Stomach (tissue), 9 donors: ENCODE results near the gene KCNK15. TPM values are rescaled to one million over a fixed set of nuclear protein-coding genes. Genes with fewer than 3 reads are reported as not detected.

Experiments used
- DNase-seq, 2 donors: peaks; one replicate each; pipeline versions ENCODE4 v3.0.0 to v3.0.0-alpha.2; 2013 to 2019
- H3K27ac ChIP-seq, 5 donors: fragments of 200-600 bp in 4 of 5; sonication (generic) in 4 of 5; one replicate each; pipeline ENCODE4 v1.5.1; 2013 to 2019; ENCODE audit warnings: mild to moderate bottlenecking in 1 of 5, moderate library complexity in 1 of 5
- H3K27me3 ChIP-seq, 3 donors: fragments of 200-600 bp; sonication (generic); one replicate each; pipeline ENCODE4 v1.5.1; 2017 to 2019; ENCODE audit warnings: mixed run types in 1 of 3
- H3K36me3 ChIP-seq, 4 donors: fragments of 200-600 bp; sonication (generic); 1 replicate in 3 of 4; 2 replicates in 1 of 4; pipeline ENCODE4 v1.5.1; 2016 to 2019
- H3K4me1 ChIP-seq, 4 donors: fragments of 200-600 bp; sonication (generic); one replicate each; pipeline ENCODE4 v1.5.1; 2016 to 2019
- H3K4me3 ChIP-seq, 4 donors: fragments of 200-600 bp; sonication (generic) in 3 of 4; one replicate each; pipeline ENCODE4 v1.5.1; 2016 to 2019; ENCODE audit warnings: mild to moderate bottlenecking in 1 of 4
- H3K9me3 ChIP-seq, 4 donors: fragments of 200-600 bp; sonication (generic); one replicate each; pipeline ENCODE4 v1.5.1; 2016 to 2019
- EP300 ChIP-seq: sonication (generic); formaldehyde crosslinking; IDR thresholded peaks from one replicate; pipeline ENCODE4 v1.6.1; 2017; ENCODE audit warnings: antibody characterized with exemption
- POLR2A ChIP-seq, 4 donors: fragments of 450-650 bp; IDR thresholded peaks; one replicate each; pipeline ENCODE4 v1.6.1; 2016; ENCODE audit warnings: antibody characterized with exemption in 4 of 4, control low read depth in 2 of 4, mild to moderate bottlenecking in 1 of 4, moderate library complexity in 1 of 4
- POLR2AphosphoS5 ChIP-seq, 3 donors: sonication (generic); formaldehyde crosslinking; IDR thresholded peaks; one replicate each; pipeline ENCODE4 v1.6.1; 2016; ENCODE audit warnings: antibody characterized with exemption in 3 of 3
- WGBS, 5 donors: extraction: QIAGEN DNeasy Blood & Tissue Kit in 3 of 5; methylation state at CpG; one replicate each; pipeline versions ENCODE4 v1.1.5 to v1.1.7; 2013 to 2018; 5-methylcytosine and 5-hydroxymethylcytosine counted together
- intact Hi-C: fragments of 100-400 bp; cut with DNase I; formaldehyde crosslinking; loops from one replicate; pipeline ENCODE4 v1.15.1; 2023; ENCODE audit warnings: low total_unique reads
- polyA plus RNA-seq, 3 donors: library from polyadenylated mRNA; stranded (reverse); fragments of 200-250 nt; gene quantifications; one replicate each; pipeline ENCODE4 v1.2.3, GENCODE V29; 2013
- total RNA-seq, 5 donors: library from RNA; depleted of rRNA; stranded (reverse); fragments of >200 nt; gene quantifications; one replicate each; pipeline versions ENCODE4 v1.1.0 to v1.2.3, GENCODE V29; 2014 to 2016
- TF ChIP-seq, protein P1 (sequence below), 7 experiments: fragments of 450-650 bp in 4 of 7; fragments of 200-600 bp in 3 of 7; sonication (generic) in 3 of 7; IDR thresholded peaks; one replicate each; pipeline ENCODE4 v1.5.1; 2016 to 2019; ENCODE audit warnings: antibody characterized with exemption in 7 of 7, control low read depth in 2 of 7, mild to moderate bottlenecking in 1 of 7
- donor health status: healthy with polysubstance abuse.
- donor health status: Bipolar disorder and iron deficiency.
- donor health status: healthy.

KCNK15 gene
- total and polyA plus RNA-seq, 8 donors, result 0.46 to 7.7 (median 2.0) TPM; not detected in 2

GRCh38 chr20:44781791-44782190, 36.1 kb downstream of the KCNK15 start:
- no peaks in the 10 kb centered on the region for H3K36me3 ChIP-seq
- DNase-seq, result no peak
- TF ChIP-seq POLR2A (IDR thresholded peaks at IDR 0.05) (no peak), POLR2AphosphoS5 (IDR thresholded peaks at IDR 0.05) (no peak), EP300 (no peak)
- TF ChIP-seq, protein P1, sequence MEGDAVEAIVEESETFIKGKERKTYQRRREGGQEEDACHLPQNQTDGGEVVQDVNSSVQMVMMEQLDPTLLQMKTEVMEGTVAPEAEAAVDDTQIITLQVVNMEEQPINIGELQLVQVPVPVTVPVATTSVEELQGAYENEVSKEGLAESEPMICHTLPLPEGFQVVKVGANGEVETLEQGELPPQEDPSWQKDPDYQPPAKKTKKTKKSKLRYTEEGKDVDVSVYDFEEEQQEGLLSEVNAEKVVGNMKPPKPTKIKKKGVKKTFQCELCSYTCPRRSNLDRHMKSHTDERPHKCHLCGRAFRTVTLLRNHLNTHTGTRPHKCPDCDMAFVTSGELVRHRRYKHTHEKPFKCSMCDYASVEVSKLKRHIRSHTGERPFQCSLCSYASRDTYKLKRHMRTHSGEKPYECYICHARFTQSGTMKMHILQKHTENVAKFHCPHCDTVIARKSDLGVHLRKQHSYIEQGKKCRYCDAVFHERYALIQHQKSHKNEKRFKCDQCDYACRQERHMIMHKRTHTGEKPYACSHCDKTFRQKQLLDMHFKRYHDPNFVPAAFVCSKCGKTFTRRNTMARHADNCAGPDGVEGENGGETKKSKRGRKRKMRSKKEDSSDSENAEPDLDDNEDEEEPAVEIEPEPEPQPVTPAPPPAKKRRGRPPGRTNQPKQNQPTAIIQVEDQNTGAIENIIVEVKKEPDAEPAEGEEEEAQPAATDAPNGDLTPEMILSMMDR (IDR thresholded peaks at IDR 0.05), result no peak
- H3K27ac ChIP-seq, result no peak overlapping the region
- WGBS, 5 donors, result 83 to 88% (median 85%) methylated on average over 3 of the region's 3 CpGs
- H3K9me3 ChIP-seq, result no peaks in the 10 kb centered on the region
- H3K27me3 ChIP-seq, result peaks cover 0 to 14% (median 2%) of the 10 kb centered on the region in 3 donors
- intact Hi-C loops, result no loop called here
- no peaks in the 10 kb centered on the region for H3K4me1 ChIP-seq
- H3K4me3 ChIP-seq, result no peak overlapping the region

DNA sequence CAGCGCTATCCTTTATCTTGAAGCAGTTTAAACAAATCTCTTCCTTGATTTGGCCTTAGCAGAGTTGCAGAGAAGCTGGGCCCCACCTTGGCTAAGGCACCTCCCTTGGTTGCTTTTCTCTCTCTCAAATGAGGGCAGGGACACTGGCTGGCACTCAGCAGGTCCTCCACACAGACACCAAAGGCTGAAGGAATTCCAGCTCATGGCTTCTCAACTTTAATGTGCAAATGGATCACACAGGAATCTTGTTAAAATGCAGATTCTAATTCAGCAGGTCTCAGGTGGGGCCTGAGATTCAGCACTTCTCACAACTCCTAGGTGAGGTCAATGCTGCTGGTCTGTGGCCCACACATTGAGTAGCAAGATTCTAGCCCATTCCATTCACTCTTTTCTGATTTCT, 39.0 kb downstream of the KCNK15 start:
- intact Hi-C loops, result no loop called here
- no peaks in the 10 kb centered on the region for H3K9me3 ChIP-seq
- H3K36me3 ChIP-seq, result no peaks in the 10 kb centered on the region
- H3K4me1 ChIP-seq, result no peaks in the 10 kb centered on the region
- H3K27ac ChIP-seq, result no peak overlapping the region
- no peak for DNase-seq
- H3K27me3 ChIP-seq, result peaks cover 0 to 20% (median 0%) of the 10 kb centered on the region in 3 donors
- 68 to 75% (median 73%) methylated on average over 1 of the region's 1 CpG for WGBS, 5 donors
- TF ChIP-seq, protein P1 (IDR thresholded peaks at IDR 0.05), result no peak
- no peak for TF ChIP-seq EP300
- no peak for TF ChIP-seq POLR2A (IDR thresholded peaks at IDR 0.05)
- TF ChIP-seq POLR2AphosphoS5 (IDR thresholded peaks at IDR 0.05), result no peak
- H3K4me3 ChIP-seq, result no peak overlapping the region

GRCh38 chr20:44785768-44786167, 40.1 kb downstream of the KCNK15 start:
- intact Hi-C loops, result no loop called here
- Histone ChIP-seq H3K9me3 (no peaks in the 10 kb centered on the region), H3K27me3 (peaks cover 0 to 26% (median 0%) of the 10 kb centered on the region in 3 donors), H3K4me1 (no peaks in the 10 kb centered on the region), H3K4me3 (no peak overlapping the region), H3K27ac (no peak overlapping the region), H3K36me3 (no peaks in the 10 kb centered on the region)
- no peak for TF ChIP-seq EP300
- TF ChIP-seq POLR2A (IDR thresholded peaks at IDR 0.05), result no peak
- TF ChIP-seq, protein P1 (IDR thresholded peaks at IDR 0.05), result no peak
- no peak for DNase-seq
- WGBS, 5 donors, result 7 to 20% (median 15%) methylated on average over 1 of the region's 1 CpG; no CpG with 5 or more reads in 1 of the 5 donors

DNA sequence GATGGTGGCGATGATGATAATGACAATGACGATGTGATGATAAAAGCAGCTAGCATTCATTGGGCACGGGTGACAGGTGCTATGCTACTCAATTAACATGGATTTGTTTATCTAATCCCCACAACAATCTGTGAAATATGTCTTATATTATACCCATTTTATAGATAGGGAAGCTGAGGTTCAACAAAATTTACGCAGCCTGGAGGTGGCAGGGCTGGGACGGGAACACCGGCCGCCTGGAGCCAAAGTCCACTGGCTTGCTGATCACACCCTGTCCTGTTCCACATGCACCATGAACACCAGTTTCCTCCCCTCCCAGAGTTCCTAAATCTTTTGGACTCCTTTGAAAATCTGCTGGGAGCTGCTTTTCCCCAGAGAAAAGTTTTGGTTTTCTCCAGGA, 41.6 kb downstream of the KCNK15 start:
- no peak for DNase-seq
- 76 to 84% (median 80%) methylated on average over 7 of the region's 7 CpGs for WGBS, 5 donors

More for the DNA sequence above, 41.6 kb downstream of the KCNK15 start:
- Histone ChIP-seq H3K4me3 (no peak overlapping the region), H3K9me3 (no peaks in the 10 kb centered on the region), H3K4me1 (no peaks in the 10 kb centered on the region), H3K36me3 (no peaks in the 10 kb centered on the region), H3K27me3 (peaks cover 0 to 26% (median 0%) of the 10 kb centered on the region in 3 donors), H3K27ac (no peak overlapping the region)
- intact Hi-C loops, result no loop called here
- TF ChIP-seq, protein P1 (IDR thresholded peaks at IDR 0.05), result no peak
- TF ChIP-seq EP300, result no peak
- TF ChIP-seq POLR2AphosphoS5 (IDR thresholded peaks at IDR 0.05), result no peak
- TF ChIP-seq POLR2A (IDR thresholded peaks at IDR 0.05), result no peak
